Stimulated activated CD8-positive, alpha-beta memory T cell treated with anti-CD3 and anti-CD28 coated beads, Interleukin-15, amount 100 ng/mL, for 4 hours (primary cell): ENCODE results near the gene DNAH11.

Experiments used
- DNase-seq, 2 donors: peaks; one replicate each; pipeline ENCODE4 v3.0.0-alpha.2; 2020; ENCODE audit warnings: low read depth in 2 of 2

Gene DNAH11

DNA sequence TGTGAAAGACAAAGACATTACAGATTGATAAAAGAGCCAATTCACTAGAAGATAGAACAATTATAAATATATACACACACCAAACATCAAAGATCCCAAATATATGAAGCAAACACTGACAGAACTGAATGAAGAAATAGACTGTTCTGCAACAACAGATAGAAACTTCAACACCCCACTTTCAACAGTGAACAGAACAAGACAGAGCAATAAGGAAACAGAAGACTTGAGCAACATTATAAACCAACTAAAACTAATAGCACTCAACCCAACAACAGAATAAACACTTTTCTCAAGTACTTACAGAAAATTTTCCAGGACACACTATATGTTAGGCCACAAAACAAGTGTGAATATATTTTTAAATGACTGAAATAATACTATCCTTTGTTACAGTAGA is 392.0 kb downstream of the DNAH11 start:
- DNase-seq, result no peak

DNA sequence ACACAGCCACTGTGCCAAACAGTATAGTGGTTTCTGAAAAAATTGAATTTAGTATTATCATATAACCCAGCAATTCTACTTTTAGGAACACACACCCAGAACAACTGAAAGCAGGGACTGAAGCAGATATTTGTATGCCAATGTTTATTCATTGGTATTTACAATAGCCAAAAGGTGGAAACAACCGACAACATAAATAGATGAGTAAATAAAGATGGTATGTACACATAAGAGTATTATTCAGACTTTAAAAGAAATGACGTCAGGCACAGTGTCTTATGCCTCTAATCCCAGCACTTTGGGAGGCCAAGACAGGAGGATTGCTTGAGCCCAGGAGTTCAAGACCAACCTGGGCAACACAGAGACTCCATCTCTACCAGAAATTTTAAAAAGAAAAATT is 395.6 kb downstream of the DNAH11 start:
- DNase-seq, result no peak

DNA sequence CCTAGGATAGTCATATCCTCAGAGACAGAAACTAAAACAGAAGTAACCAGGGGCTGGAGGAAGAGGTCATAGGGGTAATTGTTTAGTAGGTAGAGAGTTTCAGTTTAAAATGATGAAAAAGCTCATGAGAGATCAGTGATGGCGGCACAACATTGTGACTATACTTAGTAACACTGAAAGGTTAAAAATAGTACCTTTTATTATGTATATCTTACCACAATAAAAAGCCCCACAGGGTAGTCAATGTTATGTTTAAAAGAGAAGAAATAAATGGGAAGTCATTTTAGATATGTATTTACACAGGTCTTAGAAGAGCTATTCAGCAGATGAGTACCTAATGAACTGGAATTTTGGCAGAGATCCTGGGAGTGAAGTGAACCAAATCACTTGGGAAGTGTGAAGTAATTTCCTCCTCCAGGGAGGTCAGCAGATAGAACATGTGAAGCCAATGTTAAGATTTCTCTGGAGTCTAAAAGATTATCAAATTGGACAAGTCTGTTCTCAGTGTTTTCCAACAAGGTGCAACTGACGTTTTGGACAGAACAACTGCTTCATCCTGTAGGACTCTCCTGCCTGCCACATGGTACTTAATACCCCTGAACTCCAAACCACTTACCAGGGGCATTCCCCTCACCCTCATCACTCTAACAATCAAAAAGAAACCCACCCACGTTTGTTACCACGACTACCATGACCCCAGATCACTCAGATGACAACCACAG is 396.5 kb downstream of the DNAH11 start:
- DNase-seq, result peak in 1 of 2 donors; percentile 8

DNA sequence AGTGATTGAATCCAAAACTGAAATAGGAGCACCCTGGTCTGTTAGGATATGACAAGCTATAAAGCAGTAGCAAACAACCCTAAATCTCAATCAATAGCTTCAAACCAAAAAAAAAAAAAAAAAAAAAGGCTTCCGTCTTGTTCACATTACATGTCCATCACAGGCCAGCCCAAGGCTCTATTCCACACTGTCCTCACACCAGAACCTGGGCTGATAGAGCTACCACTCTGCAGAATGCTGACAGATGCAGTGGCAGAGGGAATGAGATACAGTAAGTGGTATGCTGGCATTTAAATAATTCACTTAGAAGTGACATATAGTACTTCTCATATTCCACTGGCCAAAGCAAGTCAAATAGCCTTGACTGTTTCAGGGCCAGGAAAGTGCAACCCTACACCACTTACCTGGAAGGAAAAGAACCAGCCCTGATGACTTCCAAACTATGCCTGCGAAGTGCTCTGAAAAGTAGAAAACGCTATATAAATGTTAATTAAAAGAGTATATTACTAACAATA is 397.1 kb downstream of the DNAH11 start:
- no peak for DNase-seq

DNA sequence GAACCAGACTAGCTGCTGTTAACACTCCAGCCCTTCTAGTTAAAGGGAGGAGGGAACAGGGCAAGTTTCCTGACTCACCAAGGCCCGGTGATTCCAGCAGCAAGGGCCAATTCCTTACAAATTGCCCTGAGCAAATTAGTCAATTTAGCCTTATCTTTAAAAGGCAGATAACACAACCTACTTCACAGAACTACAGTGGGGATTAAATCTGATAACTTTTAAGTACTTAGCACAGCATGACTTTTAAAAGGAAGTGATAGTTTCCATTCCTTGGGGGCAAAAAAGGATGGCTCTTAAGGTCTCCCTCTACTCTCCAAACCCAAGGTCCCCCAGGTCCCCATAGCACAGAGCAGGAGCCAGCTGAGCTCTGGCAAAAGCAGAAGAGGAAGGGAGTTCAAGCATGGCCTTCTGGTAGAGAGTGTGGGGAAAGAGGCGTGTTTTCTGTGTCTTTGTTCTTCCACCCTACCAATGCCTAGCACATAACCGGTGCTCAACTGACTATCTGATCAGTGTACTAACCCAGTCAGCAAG is 398.8 kb downstream of the DNAH11 start:
- DNase-seq, result no peak

DNA sequence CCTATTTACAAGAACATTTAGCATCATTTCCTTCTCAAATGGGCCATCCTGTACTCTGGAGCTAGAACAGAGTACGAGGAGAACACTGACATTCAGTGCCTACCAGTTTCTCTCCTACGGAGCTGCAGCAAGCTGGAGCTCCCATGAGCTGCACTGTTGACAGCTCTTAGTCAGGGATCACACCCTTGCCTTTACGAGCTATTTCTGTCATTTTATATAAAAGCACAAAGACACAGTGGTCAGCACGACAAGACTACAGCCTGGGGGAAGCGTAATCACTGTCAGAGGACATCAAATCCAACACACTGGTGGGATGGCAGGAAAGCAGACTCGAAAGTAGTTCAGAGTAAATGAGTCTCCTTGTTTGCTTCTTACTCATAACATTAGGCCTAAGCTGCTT is 400.1 kb downstream of the DNAH11 start:
- DNase-seq, result no peak

DNA sequence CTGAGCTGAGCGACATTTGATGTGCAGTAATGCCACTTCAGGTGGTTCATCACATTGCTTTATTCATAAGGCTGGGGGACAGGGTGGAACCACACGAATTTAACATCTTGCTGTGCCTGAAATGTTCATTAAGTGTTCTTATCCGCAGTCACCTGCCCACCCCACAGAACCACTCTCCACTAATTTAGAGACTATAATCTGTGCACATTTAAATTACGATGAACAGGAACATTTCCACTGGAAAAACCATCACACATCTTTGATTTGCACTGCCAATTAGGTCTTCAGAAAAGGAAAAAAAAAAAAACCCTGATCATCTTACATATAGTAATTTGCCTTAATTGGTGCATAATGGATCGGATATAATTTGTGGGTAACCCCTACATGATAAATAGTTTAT is 400.6 kb downstream of the DNAH11 start:
- DNase-seq, result no peak

DNA sequence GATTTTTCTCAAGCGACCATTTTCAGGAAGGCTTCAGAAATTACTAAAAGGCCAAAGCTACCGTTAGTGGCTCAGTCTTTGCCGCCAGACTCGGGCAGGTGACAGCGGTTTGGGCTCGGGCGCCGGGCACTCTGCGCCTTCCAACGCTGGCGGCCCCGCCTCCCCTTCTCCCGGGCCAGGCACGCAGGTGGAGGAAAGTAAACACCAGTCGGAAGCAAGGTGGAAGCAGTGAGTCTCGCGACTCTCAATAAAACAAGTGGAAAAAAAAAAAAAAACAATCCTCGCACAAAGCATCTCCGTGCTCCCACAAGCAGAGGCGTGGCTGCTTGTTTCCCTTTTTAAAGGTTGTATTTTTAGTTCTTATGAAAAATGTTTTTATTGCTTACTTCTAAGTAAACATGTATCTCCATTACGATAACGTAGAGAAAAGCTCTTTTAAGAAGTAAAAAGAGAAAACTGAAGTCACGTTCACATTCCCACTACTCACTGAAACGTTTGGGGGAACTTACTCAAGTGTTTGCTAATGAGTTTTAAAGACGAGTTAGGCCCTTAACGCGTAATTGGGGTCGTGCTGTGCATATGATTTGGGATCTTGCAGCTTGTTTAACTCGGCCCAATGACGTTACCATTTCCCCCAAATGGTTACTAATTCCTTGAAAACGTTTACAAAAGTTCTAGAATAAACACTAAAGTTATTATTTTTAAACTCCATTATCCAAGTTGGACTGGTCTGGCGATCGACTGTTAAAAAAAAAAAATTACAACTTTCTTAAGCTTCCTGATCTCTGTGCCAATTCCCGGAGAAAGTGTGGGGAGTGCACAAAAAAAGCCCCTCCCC is 402.0 kb downstream of the DNAH11 start:
- no peak for DNase-seq

DNA sequence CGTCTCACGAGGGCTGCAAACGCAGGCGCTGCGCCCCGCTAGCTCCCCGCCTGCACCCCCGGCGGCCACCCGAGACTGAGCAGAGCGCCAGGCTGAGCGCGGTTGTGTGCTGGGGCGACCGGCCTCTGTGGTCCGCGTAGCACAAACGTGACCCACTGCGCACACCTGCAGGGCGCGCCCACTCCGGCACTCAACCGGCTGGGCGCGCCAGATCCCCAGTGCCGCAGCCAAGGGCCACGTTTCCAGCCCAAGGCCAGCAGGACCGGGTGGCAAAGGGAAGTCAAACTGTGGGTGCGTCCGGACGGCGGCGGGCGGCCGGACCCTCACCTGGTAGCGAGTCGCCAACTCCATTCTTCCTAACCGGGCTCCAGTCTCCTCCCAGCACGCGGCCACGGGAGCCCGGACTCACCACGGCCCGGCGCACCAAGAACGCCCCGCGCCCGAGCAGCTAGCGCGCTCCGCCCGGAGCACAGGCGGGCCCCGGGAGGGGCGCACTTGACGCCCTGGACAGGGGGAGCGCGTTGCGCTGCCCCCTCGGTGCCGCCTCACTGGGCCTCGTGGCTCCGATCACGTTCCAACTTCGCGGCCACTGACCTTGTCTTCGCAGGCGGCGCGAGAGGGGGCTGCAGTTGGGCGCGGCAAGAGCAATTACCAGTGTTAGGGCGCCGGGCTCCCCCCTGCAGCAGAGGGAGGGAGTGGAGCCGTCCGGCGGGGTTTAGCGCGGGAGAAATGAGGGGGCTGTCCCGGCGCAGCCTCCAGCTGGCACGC is 402.8 kb downstream of the DNAH11 start, which contains the start of gene CDCA7L:
Gene CDCA7L (minus strand): TSS at position 446 of the 768 bp plus-strand sequence. CDS start 95 bp downstream, at position 351.
- peak in 1 of 2 donors; percentile 29 for DNase-seq

DNA sequence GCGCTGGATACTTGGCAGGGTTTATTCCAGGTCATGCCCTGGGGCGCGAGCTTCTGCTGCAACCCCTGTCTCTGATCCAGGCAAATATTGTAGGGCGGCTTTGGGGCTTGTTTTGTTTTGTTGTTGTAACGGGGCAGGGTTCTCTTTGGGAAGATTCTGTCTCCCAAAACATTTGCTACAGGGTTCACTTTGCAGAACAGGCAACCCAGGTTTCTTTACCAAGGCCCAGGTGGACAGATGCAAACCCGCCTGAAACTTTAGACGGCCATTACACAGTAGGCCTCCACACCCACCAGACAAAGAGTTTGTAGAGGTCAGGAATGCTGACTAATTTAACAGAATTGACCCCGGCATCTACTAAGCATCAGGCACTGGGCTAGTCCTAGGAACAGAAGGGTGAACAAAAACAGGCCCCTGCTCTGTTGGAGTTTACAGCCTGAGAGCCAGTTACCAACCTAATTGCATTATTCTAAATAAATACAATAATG is 403.4 kb downstream of the DNAH11 start:
- DNase-seq, result no peak

DNA sequence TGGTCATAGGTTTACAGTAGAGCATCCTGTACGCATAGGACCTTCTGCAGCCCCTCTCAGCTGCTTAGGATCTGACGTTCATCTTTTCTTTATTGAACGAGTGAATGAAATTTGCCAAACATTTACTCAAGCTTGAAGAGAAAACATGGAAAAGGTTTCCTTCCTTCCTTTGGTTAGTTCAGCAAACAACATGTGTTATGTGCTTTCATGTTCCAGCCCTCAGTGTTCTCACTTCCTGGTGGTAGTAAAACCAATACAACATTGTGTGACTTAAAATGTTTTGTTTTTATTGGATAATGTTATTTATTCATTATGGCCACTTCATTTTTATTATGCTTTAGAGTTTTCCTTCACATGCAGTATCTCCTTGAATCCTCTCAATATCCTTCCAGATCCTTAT is 404.2 kb downstream of the DNAH11 start:
- no peak for DNase-seq

DNA sequence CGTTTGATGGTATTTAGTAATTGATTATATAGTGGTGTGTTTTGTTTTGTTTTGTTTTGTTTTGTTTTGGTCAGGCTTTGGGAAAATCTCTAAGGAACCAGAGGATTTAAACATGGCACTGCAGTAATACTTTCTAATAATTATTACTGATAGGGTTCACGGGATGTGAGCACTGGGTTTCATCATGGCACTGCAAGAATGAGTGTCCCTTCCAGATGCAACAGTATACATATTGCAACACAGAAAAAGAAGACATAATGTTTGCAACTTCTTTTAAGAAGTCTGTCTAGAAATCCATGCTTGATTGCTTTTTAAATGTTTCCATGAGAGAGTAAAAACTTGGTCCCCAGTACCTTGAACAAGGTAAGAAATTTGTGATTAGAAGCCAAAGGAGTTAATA is 405.1 kb downstream of the DNAH11 start:
- DNase-seq, result no peak

DNA sequence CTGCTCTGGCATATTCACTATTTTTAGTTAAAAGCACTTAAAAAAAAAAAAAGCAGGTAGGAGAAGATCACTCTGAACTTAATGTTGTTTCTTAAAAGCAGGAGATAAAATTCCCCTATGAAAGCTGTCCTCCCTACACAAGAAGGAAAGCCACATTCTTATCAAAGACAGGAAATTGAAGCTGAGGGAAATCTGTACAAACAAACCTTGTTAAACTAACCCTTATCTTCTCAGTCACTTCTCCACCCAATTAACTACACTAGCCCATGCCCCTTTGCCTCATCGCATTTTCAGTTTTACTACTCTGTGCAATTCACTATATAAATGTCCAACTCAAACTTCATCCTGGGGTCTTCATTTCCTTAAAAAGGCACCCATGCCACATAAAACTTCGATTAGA is 405.5 kb downstream of the DNAH11 start:
- no peak for DNase-seq

DNA sequence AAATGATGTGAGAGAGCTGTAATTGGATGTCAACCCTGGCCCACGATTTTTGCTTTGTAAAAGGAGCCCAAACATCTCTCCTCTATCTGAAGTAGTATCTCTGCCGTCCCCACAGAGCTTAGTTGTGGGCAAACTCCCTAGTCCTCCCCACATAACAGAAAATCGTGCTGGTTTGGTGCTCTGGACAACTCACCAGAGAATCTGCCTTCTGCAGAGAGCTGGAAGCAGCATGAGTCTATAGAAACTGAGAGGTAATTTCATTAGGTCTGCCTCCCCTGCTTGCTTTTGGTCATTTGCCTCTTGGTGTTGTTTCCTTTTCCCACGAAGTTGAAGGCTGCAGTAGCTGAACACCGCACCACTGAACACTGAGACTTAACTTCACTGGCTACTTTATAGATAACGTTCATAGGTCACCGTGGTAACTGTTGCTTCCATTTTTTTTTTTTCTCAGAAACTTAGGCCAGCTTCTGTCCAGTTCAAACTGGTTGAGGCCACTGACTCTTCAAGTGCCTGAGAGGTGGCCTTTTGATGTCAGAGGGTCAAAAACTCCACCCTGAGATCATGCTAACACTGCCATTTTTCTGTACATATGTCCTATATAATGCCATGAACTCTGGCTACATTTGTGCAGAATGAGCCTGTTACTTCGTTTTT is 406.2 kb downstream of the DNAH11 start:
- DNase-seq, result no peak
